K562 (cell line): ENCODE results near the gene KAT2B. TPM values are rescaled to one million over a fixed set of nuclear protein-coding genes. Genes with fewer than 3 reads are reported as not detected.

ENCODE experiments used
- ATAC-seq: fragments of 200-7000 bp; cut with Tn5 transposase; 3 replicates; pipeline ENCODE4 v1.9.1; 2020; ENCODE audit warnings: moderate library complexity
- BruUV-seq: library from RNA; stranded (reverse); fragments of 400-500 nt; replicated peaks from 2 replicates; lab custom pipeline; 2021; lab: Mats Ljungman, UMichigan
- CTCF ChIA-PET: fragments of 300-600 bp; formaldehyde crosslinking; extraction: SDS; loops from one replicate; lab custom pipeline; 2021; ENCODE audit warnings: low intra/inter-chr PET ratio; lab: Yijun Ruan, JAX
- POLR2A ChIA-PET: fragments of 300-600, 350-650 bp; sonication (Branson Sonifier 250); formaldehyde crosslinking; extraction: SDS; loops from one replicate; lab custom pipeline; 2021; ENCODE audit warnings: antibody characterized with exemption, inconsistent platforms; lab: Yijun Ruan, JAX
- DNase-seq, 4 experiments: peaks; one replicate each; pipeline versions ENCODE4 v3.0.0 to v3.0.0-alpha.2; 2011 to 2018; ENCODE audit warnings: low spot score in 3 of 4, mixed read lengths in 3 of 4; ENCODE audit errors: extremely low read depth in 1 of 4
- FAIRE-seq: peaks from 2 replicates; lab custom pipeline; 2011; peaks lifted over from hg19 to GRCh38; lab: Jason Lieb, UNC
- H2AFZ ChIP-seq: 2 replicates; pipeline ENCODE4 v1.6.0; 2011; ENCODE audit warnings: low read depth, low read length, control low read depth, inconsistent platforms
- H3K27ac ChIP-seq: fragments of 200-600 bp; 3 replicates; pipeline ENCODE4 v1.8.0; 2011; ENCODE audit warnings: low read depth, mild to moderate bottlenecking, control low read depth, inconsistent platforms, low read length, moderate library complexity, mixed read lengths; ENCODE audit errors: extremely low read depth
- H3K27me3 ChIP-seq, 2 experiments: fragments of 300-600 bp in 1 of 2; 2 replicates in 1 of 2; 3 replicates in 1 of 2; pipeline versions ENCODE4 v1.6.0 to v1.8.0; 2011; ENCODE audit warnings: inconsistent platforms in 2 of 2, low read length in 2 of 2, mild to moderate bottlenecking in 1 of 2, mixed read lengths in 1 of 2, moderate library complexity in 1 of 2; ENCODE audit not compliant: control insufficient read depth in 2 of 2, insufficient read depth in 2 of 2
- H3K36me3 ChIP-seq: fragments of 300-600 bp; 3 replicates; pipeline ENCODE4 v1.8.0; 2011; ENCODE audit warnings: mild to moderate bottlenecking, low read length, inconsistent platforms; ENCODE audit not compliant: control insufficient read depth, insufficient read depth
- H3K4me1 ChIP-seq, 2 experiments: fragments of 200-600 bp in 1 of 2; replicated peaks in 1 of 2; 2 replicates in 1 of 2; 3 replicates in 1 of 2; pipeline versions ENCODE4 v1.5.1 to v1.8.0; 2011; ENCODE audit warnings: inconsistent platforms in 2 of 2, low read length in 2 of 2, mild to moderate bottlenecking in 1 of 2, mixed read lengths in 1 of 2, moderate library complexity in 1 of 2; ENCODE audit not compliant: control insufficient read depth in 2 of 2, insufficient read depth in 2 of 2
- H3K4me2 ChIP-seq: 2 replicates; pipeline ENCODE4 v1.6.1; 2011; ENCODE audit warnings: low read length, control low read depth, inconsistent platforms, mixed read lengths; ENCODE audit not compliant: insufficient read depth
- H3K4me3 ChIP-seq: fragments of 200-600 bp; sonication (generic), shearing (Covaris generic); 2 replicates; pipeline ENCODE4 v1.5.1; 2016; ENCODE audit warnings: control low read depth, inconsistent platforms
- H3K79me2 ChIP-seq: fragments of 200-600 bp; 3 replicates; pipeline ENCODE4 v1.8.0; 2011; ENCODE audit warnings: low read length, inconsistent platforms; ENCODE audit not compliant: control insufficient read depth, insufficient read depth
- H3K9ac ChIP-seq, 2 experiments: 2 replicates each; pipeline versions ENCODE4 v1.6.0 to v1.6.1; 2011; ENCODE audit warnings: low read depth in 2 of 2, low read length in 2 of 2, control low read depth in 1 of 2, inconsistent platforms in 1 of 2, mild to moderate bottlenecking in 1 of 2, mixed read lengths in 1 of 2; ENCODE audit not compliant: insufficient read depth in 1 of 2
- H3K9me1 ChIP-seq: one replicate; pipeline ENCODE4 v1.6.0; 2011; ENCODE audit warnings: inconsistent platforms, mild to moderate bottlenecking, low read length, moderate library complexity; ENCODE audit not compliant: control insufficient read depth, insufficient read depth
- H3K9me3 ChIP-seq: replicated peaks from 2 replicates; pipeline ENCODE4 v1.5.1; 2011; ENCODE audit warnings: low read depth, low read length, inconsistent platforms; ENCODE audit not compliant: control insufficient read depth, insufficient read depth
- H4K20me1 ChIP-seq: replicated peaks from 2 replicates; pipeline ENCODE4 v1.6.1; 2011; ENCODE audit warnings: low read length, inconsistent platforms, mixed read lengths; ENCODE audit not compliant: control insufficient read depth, insufficient read depth
- ASH1L ChIP-seq: fragments of 450-650 bp; IDR thresholded peaks from 2 replicates; pipeline ENCODE4 v1.6.1; 2018; ENCODE audit warnings: borderline replicate concordance, mild to moderate bottlenecking, low read depth; ENCODE audit not compliant: partially characterized antibody
- CEBPB ChIP-seq: fragments of 450-650 bp; IDR thresholded peaks from 2 replicates; pipeline ENCODE4 v1.6.1; 2016; ENCODE audit warnings: missing genetic modification characterization, missing compliant biosample characterization
- CEBPG ChIP-seq, 3 experiments: fragments of 200-800 bp in 1 of 3; sonication (Bioruptor generic) in 1 of 3; sonication (generic) in 1 of 3; formaldehyde crosslinking in 1 of 3; IDR thresholded peaks in 2 of 3; conservative IDR thresholded peaks in 1 of 3; 2 replicates each; pipeline versions ENCODE4 v1.6.1 to v1.8.0; 2016 to 2022; ENCODE audit warnings: missing compliant biosample characterization in 2 of 3, missing genetic modification characterization in 2 of 3, mild to moderate bottlenecking in 1 of 3, missing genetic modification reagents in 1 of 3
- E2F8 ChIP-seq: fragments of 450-650 bp; IDR thresholded peaks from 2 replicates; pipeline ENCODE4 v1.7.1; 2018; ENCODE audit warnings: mild to moderate bottlenecking, low read depth; ENCODE audit not compliant: partially characterized antibody
- ELF1 ChIP-seq: fragments of 200-800 bp; sonication (Bioruptor generic); IDR thresholded peaks from 2 replicates; pipeline ENCODE4 v1.6.1; 2016; ENCODE audit warnings: missing genetic modification characterization, missing compliant biosample characterization
- JUND ChIP-seq, 2 experiments: IDR thresholded peaks; 2 replicates in 1 of 2; 3 replicates in 1 of 2; pipeline ENCODE4 v1.6.1; 2011; ENCODE audit warnings: borderline replicate concordance in 2 of 2, low read depth in 2 of 2, low read length in 2 of 2, improper control_type of control experiment in 1 of 2, missing biosample characterization in 1 of 2, missing genetic modification characterization in 1 of 2, missing genetic modification reagents in 1 of 2
- MEIS2 ChIP-seq: fragments of 450-650 bp; IDR thresholded peaks from 2 replicates; pipeline ENCODE4 v1.6.1; 2014; ENCODE audit warnings: mild to moderate bottlenecking; ENCODE audit not compliant: partially characterized antibody
- PBX2 ChIP-seq, 2 experiments: IDR thresholded peaks in 1 of 2; conservative IDR thresholded peaks in 1 of 2; 2 replicates each; pipeline ENCODE4 v1.6.1; 2016; ENCODE audit warnings: low read depth in 2 of 2, mild to moderate bottlenecking in 1 of 2, missing compliant biosample characterization in 1 of 2, missing genetic modification characterization in 1 of 2, moderate library complexity in 1 of 2
- SIN3B ChIP-seq: fragments of 450-650 bp; IDR thresholded peaks from 2 replicates; pipeline ENCODE4 v1.6.1; 2017; ENCODE audit warnings: low read depth, mild to moderate bottlenecking, moderate library complexity
- STAT5B ChIP-seq: fragments of 250-450 bp; sonication (Bioruptor Pico); IDR thresholded peaks from 2 replicates; pipeline ENCODE4 v1.8.0; 2021; ENCODE audit warnings: mild to moderate bottlenecking, inconsistent platforms
- ZNF280A ChIP-seq: fragments of 450-650 bp; IDR thresholded peaks from 2 replicates; pipeline ENCODE4 v1.6.1; 2018; ENCODE audit warnings: mild to moderate bottlenecking, low read depth; ENCODE audit not compliant: partially characterized antibody
- WGBS: fragments of 100-300 bp; shearing (Covaris generic); methylation state at CpG from one replicate; pipeline ENCODE4 v1.1.6; 2016; ENCODE audit warnings: low coverage, mixed read lengths; ENCODE audit not compliant: insufficient coverage; ENCODE audit errors: missing lambda C conversion rate; 5-methylcytosine and 5-hydroxymethylcytosine counted together
- in situ Hi-C: fragments of 300-500 bp; cut with MboI; formaldehyde crosslinking; loops from 4 replicates; pipeline ENCODE4 v1.15.0; 2018; ENCODE audit warnings: inconsistent platforms, mixed read lengths
- intact Hi-C: fragments of 100-400 bp; cut with micrococcal nuclease; formaldehyde crosslinking; loops from 2 replicates; pipeline ENCODE4 v1.14.2; 2022
- polyA plus RNA-seq, 8 experiments: library from polyadenylated mRNA; depleted of rRNA in 4 of 8; stranded (reverse) in 5 of 8; unstranded in 3 of 8; fragments of >200 nt; fragmentation: Nextera tagmentation in 2 of 8; fragmentation: Illumina TruSeq in 1 of 8; extraction: Ambion mirVana in 2 of 8; extraction: Trizol in 1 of 8; gene quantifications; 2 replicates each; pipeline versions ENCODE4 v1.2.1 to v1.2.3, GENCODE V29; 2011 to 2014; ENCODE audit warnings: inconsistent platforms in 1 of 8, missing spikeins in 1 of 8
- total RNA-seq, 7 experiments: library from RNA; depleted of rRNA in 6 of 7; stranded (reverse); fragments of >200 nt in 6 of 7; fragmentation: Illumina TruSeq in 2 of 7; extraction: Trizol in 2 of 7; gene quantifications; 2 replicates each; pipeline versions ENCODE4 v1.2.1 to v1.2.3, GENCODE V29; 2011 to 2021; ENCODE audit warnings: low replicate concordance in 1 of 7

KAT2B gene
- total and polyA plus RNA-seq, 9 of the 15 experiments (the other 6 are each of a cell fraction or from before 2014, with no cell fraction given): 3.3 to 14.9 (median 12.2) TPM

GRCh38 chr3:20066850-20067617 is 26.8 kb downstream of the KAT2B start:
- Histone ChIP-seq H2AFZ (no peak overlapping the region), H3K4me3 (no peak overlapping the region), H4K20me1 (peaks cover 7% of the 10 kb centered on the region; the same call in 1 of the 2 replicates), H3K79me2 (peaks cover 42% of the 10 kb centered on the region; the same call in 2 of the 3 replicates), H3K4me1 (peaks cover 0 to 31% of the 10 kb centered on the region in 2 experiments; a peak in 4 of 5 replicates), H3K9me1 (no peaks in the 10 kb centered on the region), H3K4me2 (no peak overlapping the region), H3K27ac (no peak overlapping the region), H3K36me3 (no peaks in the 10 kb centered on the region), H3K9ac (no peak overlapping the region), H3K9me3 (no peaks in the 10 kb centered on the region), H3K27me3 (no peaks in the 10 kb centered on the region)
- ATAC-seq (no peak), FAIRE-seq (no peak), DNase-seq (no peak)
- 80% methylated on average over 6 of the region's 6 CpGs for WGBS
- CTCF ChIA-PET: no interaction called here
- BruUV-seq: no TSS peak
- in situ Hi-C loops: no loop called here
- intact Hi-C loops: no loop called here
- POLR2A ChIA-PET: interaction anchor here (1.0 kb wide), 1 partner anchor 13 kb away, joined by 3 read pairs; no protein-coding TSS in a partner anchor
- TF ChIP-seq PBX2 (CRISPR knock-in tag; IDR thresholded peaks at IDR 0.05; ENCODE audit: low read depth): no peak
- peak; percentile 85 for TF ChIP-seq PBX2 (tag; conservative IDR thresholded peaks at IDR 0.05; ENCODE audit: low read depth)
- no peak for TF ChIP-seq CEBPG (CRISPR knock-in tag; IDR thresholded peaks at IDR 0.05)
- peak in 1 of 2 experiments; percentile 39; a peak in 3 of 4 replicates for TF ChIP-seq CEBPG (tag; conservative IDR thresholded peaks at IDR 0.05 in 1 of 2, IDR thresholded peaks at IDR 0.05 in 1 of 2)
- TF ChIP-seq MEIS2: peak; percentile 49
- no peak for TF ChIP-seq ASH1L
- TF ChIP-seq E2F8: no peak
- no peak for TF ChIP-seq SIN3B
- TF ChIP-seq ZNF280A: no peak
- TF ChIP-seq ELF1 (tag): no peak
- TF ChIP-seq STAT5B (CRISPR knock-in tag): no peak
- TF ChIP-seq CEBPB (tag): peak; percentile 69; the same call in 1 of the 2 replicates
- no peak for TF ChIP-seq JUND (IDR thresholded peaks at IDR 0.05; ENCODE audit: borderline replicate concordance, low read depth, low read length)
- peak; percentile 20; the same call in 1 of the 3 replicates for TF ChIP-seq JUND (tag; IDR thresholded peaks at IDR 0.05; ENCODE audit: borderline replicate concordance, low read depth, low read length)
